Fibroblast of the aortic adventitia (primary cell): ENCODE measurements around the gene ANKLE1. TPM values are rescaled to one million over a fixed set of nuclear protein-coding genes. Genes with fewer than 3 reads are reported as not detected.

Source experiments
- total RNA-seq: library from RNA; depleted of rRNA; stranded (reverse); fragments of >200 nt; gene quantifications from 2 replicates; pipeline ENCODE4 v1.2.3, GENCODE V29; 2012; ENCODE audit warnings: low replicate concordance

The ANKLE1 gene
- total RNA-seq, 1 donor = 0.09 TPM

Other genes with a start within 250 kb of the ANKLE1 start
- gene HAUS8, start 206.4 kb upstream of the ANKLE1 start, total RNA-seq = 0.33 and 5.2 TPM in 2 replicates
- 58.9 and 103 TPM in 2 replicates for gene MYO9B, start 206.1 kb upstream of the ANKLE1 start, total RNA-seq
- gene USE1, start 66.5 kb upstream of the ANKLE1 start, total RNA-seq = 23.8 and 27.8 TPM in 2 replicates
- gene OCEL1, start 55.7 kb upstream of the ANKLE1 start, total RNA-seq = 3.9 and 19.7 TPM in 2 replicates
- 23.7 and 27.9 TPM in 2 replicates for gene NR2F6, start 36.0 kb upstream of the ANKLE1 start, total RNA-seq
- not detected in 2 replicates for gene USHBP1, start 17.2 kb upstream of the ANKLE1 start, total RNA-seq
- gene BABAM1, start 14.5 kb upstream of the ANKLE1 start, total RNA-seq = 59.3 and 72.1 TPM in 2 replicates
- 12.5 and 13.3 TPM in 2 replicates for gene ABHD8, start 21.5 kb downstream of the ANKLE1 start, total RNA-seq
- 22.7 and 34.3 TPM in 2 replicates for gene MRPL34, start 24.0 kb downstream of the ANKLE1 start, total RNA-seq
- gene DDA1, start 27.7 kb downstream of the ANKLE1 start, total RNA-seq = 2.9 and 20.2 TPM in 2 replicates
- 3.1 and 6.1 TPM in 2 replicates for gene ANO8, start 53.0 kb downstream of the ANKLE1 start, total RNA-seq
- gene GTPBP3, start 55.7 kb downstream of the ANKLE1 start, total RNA-seq = 12.1 and 21.1 TPM in 2 replicates
- 0.09 TPM in 1 of 2 replicates, not detected in the other for gene PLVAP, start 95.4 kb downstream of the ANKLE1 start, total RNA-seq
- not detected in 2 replicates for gene CCDC194, start 112.3 kb downstream of the ANKLE1 start, total RNA-seq
- gene BST2, start 123.7 kb downstream of the ANKLE1 start, total RNA-seq = 9.8 and 48.1 TPM in 2 replicates
- 44.7 and 47.5 TPM in 2 replicates for gene MVB12A, start 138.1 kb downstream of the ANKLE1 start, total RNA-seq
- not detected in 2 replicates for gene TMEM221, start 166.8 kb downstream of the ANKLE1 start, total RNA-seq
- not detected in 2 replicates for gene NXNL1, start 179.0 kb downstream of the ANKLE1 start, total RNA-seq
- gene SLC27A1, start 188.6 kb downstream of the ANKLE1 start, total RNA-seq = 11.4 and 42.0 TPM in 2 replicates
- gene PGLS, start 229.7 kb downstream of the ANKLE1 start, total RNA-seq = 91.6 and 148 TPM in 2 replicates